Stimulated activated CD8-positive, alpha-beta memory T cell treated with anti-CD3 and anti-CD28 coated beads, Interleukin-4, amount 100 ng/mL, for 4 hours (primary cell): ENCODE measurements around the gene TRIML1.
"Not testable (repeated sequence)": the region's sequence is repeated elsewhere in the genome, so short reads cannot be mapped to it uniquely, and the experiment has no call there.

Experiments
- DNase-seq, 2 donors: peaks; one replicate each; pipeline ENCODE4 v3.0.0-alpha.2; 2020; ENCODE audit warnings: low read depth in 2 of 2, low spot score in 1 of 2

Gene TRIML1

DNA sequence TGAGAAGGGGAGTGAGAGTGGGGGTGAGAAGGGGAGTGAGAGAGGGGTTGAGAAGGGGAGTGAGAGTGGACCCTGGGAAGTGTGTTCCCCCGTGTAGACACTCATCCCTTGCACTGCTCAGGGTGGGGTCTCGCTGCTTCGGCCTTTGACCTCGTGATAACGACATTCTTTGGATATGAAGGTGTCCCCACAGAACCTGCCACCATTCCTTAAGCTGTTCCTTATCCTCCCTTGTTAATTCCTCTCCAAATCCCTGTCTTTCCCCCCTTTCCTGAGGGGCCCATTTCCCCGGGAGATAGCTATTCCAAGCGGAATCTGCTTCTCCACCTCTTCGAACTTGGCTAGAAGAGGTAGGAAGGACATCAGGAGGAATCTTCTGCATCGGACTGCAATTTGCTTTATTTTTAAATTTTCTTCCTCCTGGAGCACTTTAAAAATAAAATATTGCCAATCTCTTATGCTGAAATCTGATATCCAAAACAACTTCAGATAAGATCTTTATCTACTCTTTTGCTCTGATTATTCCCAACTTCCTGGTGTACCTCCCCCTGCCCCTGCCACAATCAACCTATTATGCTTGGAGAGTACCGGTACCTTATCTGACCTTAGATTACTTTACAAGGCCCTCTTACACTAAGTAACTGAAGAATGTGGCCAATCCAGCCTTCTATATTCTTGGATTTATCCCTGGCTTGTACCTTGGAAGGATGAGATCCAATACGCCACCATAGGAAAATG is 15.6 kb downstream of the TRIML1 start:
- DNase-seq: no peak

DNA sequence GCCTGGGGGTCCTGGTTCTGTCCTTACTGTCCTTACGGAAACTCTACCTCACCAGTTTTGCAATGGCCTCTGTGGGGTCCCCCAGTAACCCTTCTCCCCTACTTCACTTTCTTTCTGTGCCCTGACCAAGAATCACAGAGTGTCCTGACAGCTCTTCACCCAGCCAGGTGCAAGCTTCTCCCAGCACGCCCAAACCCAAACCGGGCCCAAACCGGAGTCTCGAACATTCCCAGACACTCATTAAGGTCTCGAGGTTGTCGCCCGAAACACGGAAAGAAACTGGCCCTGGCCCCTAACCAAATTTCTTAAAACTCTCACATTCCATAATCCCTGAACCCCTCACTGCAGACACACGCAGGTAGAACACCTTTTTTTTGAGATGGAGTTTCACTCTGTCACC is 19.1 kb downstream of the TRIML1 start:
- DNase-seq: no peak

DNA sequence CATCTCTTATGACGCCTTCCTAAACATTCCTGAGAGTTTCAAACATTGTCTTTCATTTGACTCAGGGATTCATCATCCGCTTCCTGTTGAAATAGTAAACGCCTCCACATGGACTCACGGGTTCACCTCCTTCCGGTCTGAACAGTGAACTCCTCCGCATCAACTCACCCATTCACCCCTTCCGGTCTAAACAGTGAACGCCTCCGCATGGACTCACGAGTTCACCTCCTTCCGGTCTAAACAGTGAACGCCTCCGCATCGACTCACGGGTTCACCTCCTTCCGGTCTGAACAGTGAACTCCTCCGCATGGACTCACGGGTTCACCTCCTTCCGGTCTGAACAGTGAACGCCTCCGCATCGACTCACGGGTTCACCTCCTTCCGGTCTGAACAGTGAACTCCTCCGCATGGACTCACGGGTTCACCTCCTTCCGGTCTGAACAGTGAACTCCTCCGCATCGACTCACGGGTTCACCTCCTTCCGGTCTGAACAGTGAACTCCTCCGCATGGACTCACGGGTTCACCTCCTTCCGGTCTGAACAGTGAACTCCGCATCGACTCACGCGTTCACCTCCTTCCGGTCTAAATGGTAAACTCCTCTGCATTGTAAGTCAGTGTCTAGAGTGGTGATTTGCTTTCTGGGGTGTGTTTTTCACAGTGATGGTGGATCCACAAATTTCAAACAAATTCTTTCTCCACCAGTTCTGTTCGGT is 20.4 kb downstream of the TRIML1 start:
- not testable (repeated sequence) for DNase-seq

- no peak for DNase-seq
Measured at GRCh38 chr4:188160406-188160805, 21.2 kb downstream of the TRIML1 start.

GRCh38 chr4:188161167-188161566 is 21.9 kb downstream of the TRIML1 start:
- no peak for DNase-seq

- DNase-seq: no peak
Measured at GRCh38 chr4:188162698-188163097, 23.5 kb downstream of the TRIML1 start.

GRCh38 chr4:188168726-188169373 is 29.6 kb downstream of the TRIML1 start:
- no peak for DNase-seq

DNA sequence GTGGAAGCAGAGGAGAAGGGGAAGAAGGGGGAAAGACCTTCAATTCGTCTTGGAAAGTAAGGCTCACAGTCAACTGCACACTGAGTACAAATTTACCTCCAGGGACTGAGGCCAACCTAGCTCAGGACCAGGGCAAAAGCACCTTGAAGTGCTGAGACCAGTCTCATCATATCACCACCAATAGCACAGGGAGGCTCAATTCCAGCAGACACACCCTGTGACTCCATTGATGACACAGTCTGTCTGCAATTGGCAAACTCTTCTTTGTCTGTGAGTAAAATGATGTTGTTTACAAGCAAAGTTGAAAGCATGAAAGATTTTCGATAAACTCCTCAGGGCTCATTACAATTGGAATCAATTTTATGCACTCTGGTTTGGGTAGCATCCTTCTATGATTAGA is 32.3 kb downstream of the TRIML1 start:
- no peak for DNase-seq

DNA sequence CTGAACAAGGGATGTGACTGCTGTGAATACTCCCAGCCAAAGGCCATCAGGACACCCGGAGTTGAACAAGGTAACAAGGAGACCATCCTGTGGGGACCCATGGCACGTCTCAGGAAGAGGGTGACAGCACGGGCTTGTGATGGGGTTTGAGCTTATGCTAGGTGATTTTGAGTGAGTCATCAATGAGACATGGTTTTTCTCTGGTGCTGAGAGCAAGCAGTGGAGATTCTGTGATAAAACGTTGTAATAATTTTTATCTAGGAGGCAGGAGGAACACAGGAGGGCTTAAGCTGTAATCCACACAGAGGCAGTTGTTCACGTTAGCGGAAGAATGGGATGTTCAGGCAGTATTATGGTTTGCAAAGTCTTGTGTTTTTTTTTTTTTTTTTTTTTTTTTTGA is 36.0 kb downstream of the TRIML1 start:
- DNase-seq: no peak

GRCh38 chr4:188177997-188178675 is 38.9 kb downstream of the TRIML1 start:
- DNase-seq: no peak

DNA sequence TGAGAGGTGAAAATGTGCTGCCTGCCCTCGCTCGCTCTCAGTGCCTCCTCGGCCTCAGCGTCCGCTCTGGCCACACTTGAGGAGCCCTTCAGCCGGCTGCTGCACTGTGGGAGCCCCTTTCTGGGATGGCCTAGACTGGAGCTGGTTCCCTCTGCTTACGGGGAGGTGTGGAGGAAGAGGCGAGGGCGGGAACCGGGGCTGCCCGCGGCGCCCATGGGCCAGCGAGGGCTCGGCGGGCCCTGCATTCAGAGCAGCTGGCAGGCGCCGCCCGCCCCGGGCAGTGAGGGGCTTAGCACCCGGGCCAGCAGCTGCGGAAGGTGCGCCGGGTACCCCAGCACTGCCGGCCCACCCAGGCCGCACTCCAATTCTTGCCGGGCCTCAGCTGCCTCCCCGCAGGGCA is 39.6 kb downstream of the TRIML1 start:
- DNase-seq: no peak

- DNase-seq: no peak
Measured at GRCh38 chr4:188187106-188187505, 47.9 kb downstream of the TRIML1 start.

DNA sequence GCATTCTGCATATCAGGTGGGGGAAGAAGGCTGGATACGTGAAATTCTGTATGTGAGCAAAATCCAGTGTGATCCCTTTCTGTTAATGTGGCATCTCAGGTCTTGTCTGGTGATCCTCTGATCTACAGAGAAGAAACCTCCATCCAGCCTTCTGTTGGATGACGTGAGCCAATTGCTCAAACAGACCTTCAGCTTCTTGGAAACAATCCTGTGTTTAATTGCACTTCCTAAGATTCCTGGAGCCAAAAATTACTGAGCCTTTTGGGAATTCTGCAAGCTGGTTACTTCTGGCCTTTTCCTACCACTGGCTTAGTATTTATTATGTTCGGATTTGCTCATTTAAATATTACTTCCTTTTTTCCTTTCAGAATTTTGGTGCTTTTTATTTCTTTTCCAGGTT is 51.2 kb downstream of the TRIML1 start:
- no peak for DNase-seq

- DNase-seq: no peak
Measured at GRCh38 chr4:188194421-188194820, 55.2 kb downstream of the TRIML1 start.

DNA sequence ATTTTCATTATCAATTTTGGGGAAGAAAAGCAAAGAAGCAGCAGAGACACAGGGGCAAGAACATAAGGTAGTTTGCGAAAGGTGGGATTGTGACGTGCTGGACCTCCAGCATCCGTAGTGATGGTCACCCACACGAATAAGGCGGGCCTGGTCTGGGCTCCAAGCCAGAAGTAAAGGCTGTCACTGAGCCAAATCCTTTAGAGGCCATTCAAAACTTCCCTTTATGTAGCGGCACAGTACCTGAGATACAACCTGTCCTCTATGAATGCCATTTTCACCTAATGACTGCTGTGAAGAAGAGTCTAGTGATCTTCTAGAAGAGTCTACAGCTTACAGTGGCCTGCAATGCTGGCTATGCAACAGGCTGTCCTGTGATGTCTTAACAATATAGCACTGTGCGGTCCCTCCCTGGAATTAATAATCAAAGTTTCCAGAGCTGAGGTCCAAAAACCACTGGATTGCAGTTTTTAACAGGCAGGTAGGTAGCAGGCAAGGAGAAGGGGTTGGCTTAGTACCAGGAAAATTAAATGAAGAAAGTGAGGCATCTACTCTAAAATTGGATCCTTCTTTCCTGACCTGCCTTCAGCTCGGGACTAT is 56.2 kb downstream of the TRIML1 start:
- no peak for DNase-seq

- no peak for DNase-seq
Measured at GRCh38 chr4:188196134-188196735, 57.0 kb downstream of the TRIML1 start.
